Measurements from ENCODE around the gene CBL. TPM values are rescaled to one million over a fixed set of nuclear protein-coding genes. Genes with fewer than 3 reads are reported as not detected.
"Not testable (repeated sequence)": the region's sequence is repeated elsewhere in the genome, so short reads cannot be mapped to it uniquely, and the experiment has no call there.

Gene CBL
- total and polyA plus RNA-seq, 8 donors = 2.0 to 9.8 (median 3.8) TPM

- intact Hi-C loops (cut with DNase I) = no loop called here
- H3K4me1 ChIP-seq = no peaks in the 10 kb centered on the region
- H3K27ac ChIP-seq = no peak overlapping the region
- H3K27me3 ChIP-seq = no peaks in the 10 kb centered on the region
- no peak overlapping the region for H3K4me3 ChIP-seq
- DNase-seq = no peak
- FAIRE-seq = no peak
- no peak for ATAC-seq
- peaks cover 0 to 14% (median 10%) of the 10 kb centered on the region in 3 donors for H3K36me3 ChIP-seq
- no peaks in the 10 kb centered on the region for H3K9me3 ChIP-seq
- TF ChIP-seq CTCF (IDR thresholded peaks at IDR 0.05) = no peak
- WGBS, 2 donors = 94% methylated on average over 6 of the region's 6 CpGs
Observed at GRCh38 chr11:119179342-119179741, 26.8 kb upstream of the CBL start.

GRCh38 chr11:119179983-119180382, 26.2 kb upstream of the CBL start:
- TF ChIP-seq CTCF (IDR thresholded peaks at IDR 0.05) = no peak
- no peak for FAIRE-seq
- Histone ChIP-seq H3K4me3 (no peak overlapping the region), H3K27ac (no peak overlapping the region), H3K27me3 (no peaks in the 10 kb centered on the region), H3K36me3 (peaks cover 0 to 7% (median 3%) of the 10 kb centered on the region in 3 donors), H3K4me1 (no peaks in the 10 kb centered on the region), H3K9me3 (no peaks in the 10 kb centered on the region)
- ATAC-seq = peak in 3 of 4 donors; percentile 28 to 84 (median 76)
- 93% methylated on average over 10 of the region's 10 CpGs for WGBS, 2 donors
- peak in 2 of 6 donors; percentile 27 to 78 for DNase-seq
- intact Hi-C loops (cut with DNase I) = no loop called here

GRCh38 chr11:119180729-119181676, 25.1 kb upstream of the CBL start:
- 90 to 94% methylated on average over 6 of the region's 6 CpGs for WGBS, 2 donors
- intact Hi-C loops (cut with DNase I) = no loop called here
- Histone ChIP-seq H3K4me1 (no peaks in the 10 kb centered on the region), H3K36me3 (peaks cover 0 to 7% (median 3%) of the 10 kb centered on the region in 3 donors), H3K27me3 (no peaks in the 10 kb centered on the region), H3K9me3 (no peaks in the 10 kb centered on the region), H3K27ac (no peak overlapping the region), H3K4me3 (no peak overlapping the region)
- DNase-seq = no peak
- FAIRE-seq = no peak
- no peak for TF ChIP-seq CTCF (IDR thresholded peaks at IDR 0.05)
- ATAC-seq = no peak

GRCh38 chr11:119181677-119182412, 24.3 kb upstream of the CBL start:
- DNase-seq = peak in 1 of 6 donors; percentile 58
- no peaks in the 10 kb centered on the region for H3K9me3 ChIP-seq
- H3K36me3 ChIP-seq = peaks cover 0 to 7% (median 3%) of the 10 kb centered on the region in 3 donors
- intact Hi-C loops (cut with DNase I) = no loop called here
- FAIRE-seq = no peak
- TF ChIP-seq CTCF (IDR thresholded peaks at IDR 0.05) = no peak
- no peaks in the 10 kb centered on the region for H3K4me1 ChIP-seq
- H3K4me3 ChIP-seq = no peak overlapping the region
- peak in 1 of 4 donors; percentile 25 for ATAC-seq
- H3K27me3 ChIP-seq = no peaks in the 10 kb centered on the region
- no peak overlapping the region for H3K27ac ChIP-seq
- 84 to 86% methylated on average over 15 to 17 of the region's 17 CpGs for WGBS, 2 donors

GRCh38 chr11:119184399-119184798, 21.7 kb upstream of the CBL start:
- WGBS, 2 donors = 86 to 90% methylated on average over 9 of the region's 9 CpGs
- H3K9me3 ChIP-seq; ATAC-seq; H3K36me3 ChIP-seq; H3K27ac ChIP-seq; H3K4me1 ChIP-seq; H3K27me3 ChIP-seq; intact Hi-C loops (cut with DNase I); H3K4me3 ChIP-seq; FAIRE-seq: not testable (repeated sequence)
- peak in 1 of 6 donors; percentile 9 for DNase-seq

Data from pancreas (tissue), 10 donors.